IPS-NIHi7 (cell line): Measurements from ENCODE around the gene ZNF501.

Source experiments
- DNase-seq: peaks from one replicate; pipeline ENCODE4 v3.0.0; 2012; ENCODE audit warnings: mixed read lengths; ENCODE audit errors: extremely low spot score

ZNF501 gene

DNA sequence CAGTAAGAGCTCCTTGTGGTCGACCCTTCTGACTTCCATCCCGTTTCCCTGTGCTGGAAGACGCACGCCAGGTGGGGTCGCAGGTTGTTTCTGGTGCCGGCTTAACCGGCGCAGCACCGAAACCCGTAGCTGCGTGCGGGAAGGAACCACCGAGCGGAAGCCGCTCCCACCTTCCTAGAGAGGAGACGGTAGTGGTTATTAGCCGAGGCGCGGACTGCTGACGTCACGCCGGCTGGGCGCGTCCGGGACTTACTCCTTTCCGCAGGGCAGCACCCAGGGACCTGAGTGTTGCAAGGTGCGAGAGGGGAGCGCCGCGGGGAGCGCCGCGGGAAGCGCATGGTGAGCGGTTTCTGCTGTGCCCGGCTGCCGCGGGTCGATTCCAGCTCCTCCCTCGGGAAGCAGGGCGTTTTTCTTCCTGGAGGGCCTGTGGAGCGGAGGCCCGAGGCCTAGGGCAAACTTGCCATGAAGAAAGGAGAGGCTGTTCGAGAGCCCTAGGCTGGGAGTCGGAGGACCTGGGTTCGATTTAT is at the start of gene ZNF501:
Gene ZNF501, plus strand, starts transcription at position 252 of the 527 bp plus-strand sequence. CDS start 4,787 bp downstream, outside the sequence.
- DNase-seq: peak; percentile 96

DNA sequence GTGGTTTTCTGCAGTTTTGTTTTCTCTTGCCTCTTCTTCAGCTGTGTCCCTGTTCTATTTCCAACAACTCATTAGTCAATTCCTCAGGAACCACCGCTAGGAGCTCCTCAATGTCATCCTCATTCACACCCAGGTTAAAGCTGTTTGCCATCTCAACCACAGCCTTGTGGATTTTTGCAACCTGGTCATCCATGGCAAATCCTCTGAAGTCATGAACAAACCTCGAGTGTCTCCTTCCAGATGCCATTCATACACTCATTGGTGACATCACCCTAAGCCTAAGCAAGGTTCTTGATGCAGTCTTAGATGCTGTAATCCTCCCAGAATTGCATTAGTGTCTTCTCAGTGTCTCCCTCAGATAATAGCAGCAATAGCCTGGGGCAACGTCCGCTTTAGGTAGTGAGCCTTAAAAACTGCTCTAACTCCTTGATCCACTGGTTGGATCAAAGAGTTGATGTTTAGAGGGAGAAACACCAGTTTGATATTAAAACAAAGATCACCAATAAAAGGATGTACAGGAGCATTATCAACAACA is 48.4 kb upstream of the ZNF501 start:
- no peak for DNase-seq

DNA sequence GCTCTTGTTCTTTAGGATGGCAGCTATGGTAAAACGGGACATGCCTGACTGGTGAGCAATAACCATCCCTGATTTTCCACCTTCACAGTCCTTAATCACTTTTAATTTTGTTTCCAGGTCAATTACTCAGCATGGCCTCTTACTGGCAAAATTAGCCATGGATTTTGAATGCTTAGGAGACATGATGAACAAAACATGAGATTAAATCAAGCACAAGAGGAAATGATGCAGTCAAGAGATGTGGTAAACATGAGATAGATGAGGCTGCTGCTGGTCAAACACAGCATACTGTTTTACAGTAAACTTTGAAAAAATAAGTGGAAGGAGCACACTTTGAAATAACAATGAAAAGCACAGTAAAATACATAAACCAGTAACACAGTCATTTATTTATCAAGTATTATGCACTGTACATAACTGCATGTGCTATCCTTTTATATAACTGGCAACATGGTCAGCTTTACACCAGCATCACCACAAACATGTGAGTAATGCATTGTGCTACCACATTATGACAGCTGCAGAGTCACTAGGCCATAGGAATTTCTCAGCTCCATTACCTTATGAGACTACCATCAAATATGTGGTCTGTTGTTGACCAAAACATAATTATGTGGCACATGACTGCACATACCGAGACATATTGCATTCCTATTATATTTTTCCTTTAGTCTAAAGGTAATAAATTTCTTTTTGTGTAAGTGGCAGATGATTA is 47.1 kb upstream of the ZNF501 start:
- DNase-seq: no peak

DNA sequence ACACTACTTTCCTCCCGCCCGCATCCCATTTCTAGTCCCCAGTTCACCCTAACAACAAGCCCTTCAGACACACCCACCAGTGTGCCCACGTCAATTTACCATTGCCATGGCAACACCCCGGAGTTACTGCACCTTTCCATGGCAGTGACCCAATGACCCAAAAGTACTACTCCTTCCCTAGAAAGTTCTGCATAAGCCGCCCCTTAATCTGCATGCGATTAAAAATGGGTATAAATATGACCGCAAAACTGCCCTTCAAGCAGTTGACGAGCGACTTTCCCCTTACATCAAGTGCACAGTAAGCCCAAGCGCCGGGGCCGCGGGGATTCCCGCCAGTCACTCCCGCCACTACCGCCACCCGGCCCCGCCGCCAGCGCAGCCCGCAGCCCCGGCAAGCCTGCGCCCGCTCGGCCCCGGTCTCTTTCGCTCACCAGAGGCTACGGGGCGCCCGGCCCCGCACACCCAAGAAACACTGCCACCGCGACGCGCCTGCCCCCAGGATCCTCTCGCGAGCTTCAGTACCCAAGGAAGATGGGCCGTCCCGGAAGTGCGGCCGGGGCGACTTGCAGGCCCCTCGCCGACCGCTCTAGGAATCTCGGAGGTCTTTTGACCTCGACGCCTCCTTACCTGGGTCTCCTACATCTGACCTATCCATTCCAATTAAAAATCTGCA is 44.2 kb upstream of the ZNF501 start:
- DNase-seq: peak; percentile 89

DNA sequence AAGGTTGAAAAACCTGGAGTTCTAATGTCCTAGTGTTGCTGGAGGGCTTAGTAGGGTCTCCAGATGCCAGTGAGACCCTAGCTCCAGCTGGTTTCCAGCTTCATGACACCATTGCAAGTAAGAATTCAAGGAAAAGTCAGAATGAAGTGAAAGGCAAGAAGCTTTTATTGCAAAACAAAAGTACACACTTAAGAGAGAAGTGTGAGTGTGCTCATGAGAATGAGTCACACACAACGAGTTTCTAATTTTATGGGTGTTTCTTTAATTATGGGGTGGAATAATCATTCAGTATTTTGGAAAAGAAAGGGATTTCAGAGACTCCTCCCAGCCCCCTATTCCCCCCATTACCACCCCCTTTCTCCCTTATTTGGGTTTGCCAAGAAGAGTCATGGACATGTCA is 41.5 kb upstream of the ZNF501 start:
- DNase-seq: no peak

DNA sequence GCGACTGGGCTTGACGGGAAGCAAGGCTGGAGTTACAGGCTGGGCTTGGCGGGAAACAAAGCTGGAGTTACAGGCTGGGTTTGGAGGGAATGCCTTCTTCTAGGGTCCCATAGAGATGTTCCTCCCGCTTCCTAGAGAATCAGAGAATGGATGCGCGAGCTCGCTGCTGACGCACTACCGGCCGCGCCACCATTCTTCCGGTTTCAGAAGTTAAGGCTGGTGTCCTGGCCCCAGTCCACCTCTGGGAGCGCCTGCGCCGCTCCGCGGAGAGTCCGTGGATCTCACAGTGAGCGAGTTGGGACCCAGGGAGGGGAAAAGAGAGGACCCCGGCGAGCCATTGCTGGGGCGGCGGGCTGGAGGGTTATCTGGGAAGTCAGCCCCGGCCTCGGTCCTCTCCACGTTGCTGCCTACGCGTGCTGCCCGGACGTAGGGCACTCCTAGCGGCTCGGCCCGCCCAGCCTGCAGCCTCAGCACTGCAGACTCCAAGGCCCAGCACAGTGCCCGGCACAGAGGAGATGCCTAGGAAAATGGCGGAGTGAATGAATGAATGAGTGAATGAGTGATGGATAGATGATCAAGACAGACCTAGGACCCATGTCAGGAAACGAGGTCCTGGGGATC is 16.9 kb upstream of the ZNF501 start, which contains the start of gene ZNF502:
Gene ZNF502, plus strand, starts transcription at position 206 of the 621 bp plus-strand sequence. CDS start 7,602 bp downstream, outside the sequence.
- peak; percentile 88 for DNase-seq

DNA sequence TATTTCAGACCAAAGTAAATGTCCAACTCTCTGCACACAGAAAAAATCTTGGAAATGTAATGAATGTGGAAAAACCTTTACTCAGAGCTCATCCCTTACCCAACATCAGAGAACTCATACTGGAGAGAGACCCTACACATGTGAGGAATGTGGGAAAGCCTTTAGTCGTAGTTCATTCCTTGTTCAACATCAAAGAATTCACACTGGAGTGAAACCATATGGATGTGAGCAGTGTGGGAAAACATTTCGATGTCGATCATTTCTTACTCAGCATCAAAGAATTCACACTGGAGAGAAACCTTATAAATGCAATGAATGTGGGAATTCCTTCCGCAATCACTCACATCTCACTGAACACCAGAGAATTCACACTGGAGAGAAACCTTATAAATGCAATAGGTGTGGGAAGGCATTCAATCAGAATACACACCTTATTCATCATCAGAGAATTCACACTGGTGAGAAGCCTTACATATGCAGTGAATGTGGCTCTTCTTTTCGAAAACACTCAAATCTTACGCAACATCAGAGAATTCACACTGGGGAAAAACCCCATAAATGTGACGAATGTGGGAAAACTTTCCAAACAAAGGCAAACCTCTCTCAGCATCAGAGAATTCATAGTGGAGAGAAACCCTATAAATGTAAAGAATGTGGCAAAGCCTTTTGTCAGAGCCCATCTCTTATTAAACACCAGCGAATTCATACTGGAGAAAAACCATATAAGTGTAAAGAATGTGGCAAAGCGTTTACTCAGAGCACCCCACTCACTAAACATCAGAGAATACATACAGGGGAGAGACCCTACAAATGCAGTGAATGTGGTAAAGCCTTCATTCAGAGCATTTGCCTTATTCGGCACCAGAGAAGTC is 8.0 kb upstream of the ZNF501 start:
- no peak for DNase-seq

DNA sequence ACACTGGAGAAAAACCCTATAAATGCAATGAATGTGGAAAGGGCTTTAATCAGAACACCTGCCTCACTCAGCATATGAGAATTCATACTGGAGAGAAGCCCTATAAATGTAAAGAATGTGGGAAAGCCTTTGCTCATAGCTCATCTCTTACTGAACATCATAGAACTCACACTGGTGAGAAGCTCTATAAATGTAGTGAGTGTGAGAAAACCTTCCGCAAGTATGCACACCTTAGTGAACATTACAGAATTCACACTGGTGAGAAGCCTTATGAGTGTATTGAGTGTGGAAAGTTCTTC is 7.4 kb upstream of the ZNF501 start:
- DNase-seq: no peak

DNA sequence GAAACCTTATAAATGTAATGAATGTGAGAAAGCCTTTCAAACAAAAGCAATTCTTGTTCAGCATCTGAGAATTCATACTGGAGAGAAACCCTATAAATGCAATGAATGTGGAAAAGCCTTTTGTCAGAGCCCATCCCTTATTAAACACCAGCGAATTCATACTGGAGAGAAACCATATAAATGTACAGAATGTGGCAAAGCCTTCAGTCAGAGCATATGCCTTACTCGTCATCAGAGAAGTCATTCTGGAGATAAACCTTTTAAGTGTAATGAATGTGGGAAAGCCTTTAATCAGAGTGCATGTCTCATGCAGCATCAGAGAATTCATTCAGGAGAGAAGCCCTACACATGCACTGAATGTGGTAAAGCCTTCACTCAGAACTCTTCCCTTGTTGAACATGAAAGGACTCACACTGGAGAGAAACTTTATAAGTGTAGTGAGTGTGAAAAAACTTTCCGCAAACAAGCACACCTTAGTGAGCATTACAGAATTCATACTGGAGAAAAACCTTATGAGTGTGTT is 5.3 kb downstream of the ZNF501 start:
- no peak for DNase-seq

DNA sequence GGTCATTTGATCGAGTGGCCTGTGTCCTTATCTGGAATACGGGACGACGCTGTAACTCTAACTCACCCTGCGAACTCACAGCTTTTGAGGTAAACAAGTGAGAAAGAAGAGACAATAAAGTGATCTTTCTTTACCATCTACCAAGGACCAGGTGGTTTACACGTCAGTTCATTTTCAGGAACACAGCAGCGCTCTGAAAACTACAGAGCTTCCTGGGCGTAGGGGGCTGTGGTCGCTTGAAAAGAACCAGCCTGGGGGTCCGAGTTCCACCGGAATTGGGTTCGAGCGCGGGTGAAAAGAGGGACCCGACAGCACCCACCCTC is 31.6 kb downstream of the ZNF501 start:
- DNase-seq: peak; percentile 18

DNA sequence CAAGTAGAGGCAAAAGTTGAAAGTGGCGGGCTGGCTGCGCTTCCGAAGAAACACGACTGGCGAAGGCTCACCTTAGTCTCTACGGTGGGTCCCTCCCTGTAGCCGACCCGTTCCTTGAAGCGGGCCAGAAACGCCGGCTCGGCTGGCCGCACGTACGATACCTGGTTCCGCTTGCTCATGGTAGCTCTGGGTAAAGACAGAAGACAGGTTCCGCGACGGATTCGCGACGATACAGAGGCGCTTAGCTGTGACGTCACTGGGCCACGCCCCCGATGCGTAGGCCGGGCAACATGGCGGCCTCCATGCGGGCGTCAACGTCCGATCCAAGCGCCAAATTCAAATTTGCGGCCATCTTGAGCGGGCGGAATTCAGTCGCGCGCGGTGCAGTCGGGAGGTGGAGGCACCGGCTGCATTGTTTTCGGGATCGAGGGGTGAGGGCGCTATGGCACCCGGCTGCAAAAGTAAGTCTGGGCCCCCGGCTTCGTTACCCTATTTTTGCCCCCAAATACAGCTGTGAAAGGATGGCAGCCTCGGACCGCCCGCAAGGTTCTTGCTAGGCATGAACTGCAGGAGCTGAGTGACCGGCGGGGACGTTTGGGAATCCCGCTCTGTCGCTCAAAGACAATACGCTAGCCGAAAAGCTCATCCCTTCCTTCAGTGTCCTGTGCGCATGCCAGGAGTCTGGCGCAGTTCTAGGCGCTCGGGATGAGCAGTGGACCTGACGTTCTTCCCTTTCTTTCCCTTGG is 32.2 kb downstream of the ZNF501 start, which contains the start of the genes KIAA1143 and KIF15:
Gene KIAA1143, minus strand, starts transcription at position 196 of the 746 bp plus-strand sequence. Its CDS starts 17 bp downstream, at position 179.
Gene KIF15, plus strand, starts transcription at position 371 of the 746 bp plus-strand sequence. Its CDS starts 72 bp downstream, at position 443.
- peak; percentile 96 for DNase-seq

DNA sequence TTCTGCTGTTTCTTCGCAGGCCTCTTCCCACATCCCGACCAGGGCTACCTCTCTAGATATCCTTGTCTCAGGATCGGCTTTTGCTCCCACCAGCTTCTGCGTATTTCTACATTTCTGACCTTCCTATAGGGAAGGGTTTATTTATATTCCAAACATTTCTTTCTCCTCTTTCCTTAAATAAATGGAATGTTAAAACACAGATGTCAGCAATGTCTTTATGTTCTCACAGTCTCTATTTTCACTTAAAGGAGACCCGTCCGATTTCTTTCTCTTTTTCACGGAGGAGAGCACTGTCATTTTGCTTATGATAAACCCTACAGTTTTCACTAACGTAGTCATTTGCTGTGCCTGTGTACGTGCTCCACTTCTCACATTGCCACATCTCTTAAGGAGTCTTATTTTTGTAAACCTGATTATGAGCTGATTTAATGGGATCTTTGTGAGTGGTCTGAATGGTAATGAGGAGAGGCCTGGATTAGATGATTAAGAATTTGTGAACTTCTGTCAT is 32.8 kb downstream of the ZNF501 start:
- no peak for DNase-seq

DNA sequence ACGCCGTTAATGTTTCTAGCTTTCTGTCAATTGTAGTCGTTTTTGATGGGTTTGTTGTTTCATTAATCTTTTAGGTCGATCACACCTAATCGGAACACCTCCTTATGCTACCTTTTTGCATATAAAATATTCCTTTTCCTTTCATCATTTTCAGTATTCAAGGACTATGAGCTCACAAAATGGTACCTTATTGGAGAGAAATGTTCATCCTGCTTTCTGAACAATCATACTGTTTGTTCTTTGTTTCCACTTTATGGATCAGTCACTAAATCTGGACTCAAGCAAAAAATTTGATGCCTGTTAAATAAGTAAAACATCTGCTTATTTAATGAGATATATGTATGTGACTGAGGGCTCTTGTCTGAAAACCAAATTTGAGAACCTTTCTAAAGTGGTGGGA is 33.3 kb downstream of the ZNF501 start:
- no peak for DNase-seq

DNA sequence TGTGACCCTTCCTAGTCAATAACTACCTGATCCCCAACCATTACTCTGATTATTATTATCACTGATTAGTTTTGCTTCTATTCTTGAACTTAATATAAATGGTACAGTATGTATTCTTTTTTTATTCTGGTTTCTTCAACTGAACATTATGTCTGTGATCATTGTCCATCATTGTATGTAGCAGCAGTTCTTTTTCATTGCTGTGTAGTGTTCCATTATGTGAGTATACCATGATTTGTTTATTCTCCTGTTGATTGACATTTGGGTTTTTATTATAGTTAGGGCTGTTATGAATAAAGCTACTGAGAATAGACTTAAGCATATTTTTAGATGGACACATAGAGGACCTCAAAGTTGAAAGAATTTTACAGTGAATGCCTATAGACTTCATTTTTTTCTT is 34.8 kb downstream of the ZNF501 start:
- DNase-seq: no peak

DNA sequence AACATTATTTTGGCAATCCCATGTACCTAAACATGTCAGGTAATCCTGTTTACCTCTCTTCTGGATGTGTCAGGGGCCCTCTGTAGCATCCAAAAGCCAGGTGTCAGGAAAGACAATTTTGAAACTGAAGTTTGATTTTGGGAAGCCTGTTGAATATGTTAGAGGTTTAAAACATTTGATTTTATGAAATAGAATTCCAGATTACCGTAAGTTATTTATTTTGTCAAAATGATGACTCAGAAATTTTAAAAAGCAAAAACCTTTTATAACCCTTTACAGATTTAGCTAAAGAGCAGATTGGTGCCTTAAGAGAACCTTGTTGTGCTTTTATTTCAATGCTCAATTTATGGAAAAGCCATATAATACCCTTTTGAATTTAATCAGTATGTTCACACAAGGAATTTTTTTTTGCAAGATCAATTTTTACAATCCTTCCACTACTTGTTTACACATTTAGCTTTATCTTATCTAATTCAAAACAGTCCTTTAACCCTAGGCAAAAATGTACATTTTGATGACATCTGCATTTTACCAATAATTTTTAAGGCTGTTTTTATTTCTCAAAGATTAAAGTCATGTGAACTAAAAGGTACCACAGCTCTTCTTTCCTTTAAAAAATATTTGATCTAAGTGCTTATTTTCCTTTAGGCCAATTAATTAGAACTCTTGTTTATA is 42.1 kb downstream of the ZNF501 start:
- no peak for DNase-seq

DNA sequence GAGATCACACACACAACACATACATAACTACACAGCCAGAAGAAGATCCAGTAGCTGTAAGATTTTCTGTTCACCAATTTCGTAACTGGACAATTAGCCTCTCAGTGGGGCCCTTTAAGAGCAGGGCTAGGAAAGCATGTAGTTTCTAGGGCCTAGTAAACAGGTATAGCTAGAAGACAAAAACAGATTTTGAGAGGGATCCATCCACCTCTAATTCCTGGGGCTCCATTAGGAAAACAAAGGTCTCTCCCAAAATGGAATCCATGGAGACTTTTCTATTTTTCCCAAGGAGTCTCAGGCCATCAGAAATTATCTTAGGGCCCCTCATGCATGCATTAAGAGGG is 42.6 kb downstream of the ZNF501 start:
- DNase-seq: no peak

DNA sequence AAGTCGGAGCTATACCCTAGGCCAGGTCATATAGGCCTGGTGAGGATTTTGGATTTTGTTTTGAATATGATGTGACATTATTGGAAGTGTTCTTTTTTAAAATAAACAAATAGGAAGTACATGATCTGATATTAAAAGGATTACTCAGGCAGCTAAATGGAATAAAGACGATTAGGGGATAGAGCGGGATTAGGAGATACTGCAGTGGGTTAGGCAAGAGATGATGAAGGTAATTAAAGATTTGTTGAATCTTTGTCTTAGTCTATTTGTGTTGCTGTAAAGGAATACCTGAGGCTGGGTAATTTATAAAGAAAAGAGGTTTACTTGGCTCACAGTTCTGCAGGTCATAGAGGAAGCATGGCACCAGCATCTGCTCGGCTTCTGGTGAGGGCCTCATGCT is 53.5 kb downstream of the ZNF501 start:
- DNase-seq: no peak
